DOHH2 (cell line): ENCODE results near the gene MAGI1.

Source experiments
- H3F3A ChIP-seq: fragments of 200-600 bp; sonication (generic), shearing (Covaris generic); 2 replicates; pipeline ENCODE4 v1.6.0; 2016; ENCODE audit warnings: antibody characterized with exemption, mild to moderate bottlenecking; ENCODE audit not compliant: control insufficient read depth, insufficient read depth
- H3K27ac ChIP-seq: fragments of 200-600 bp; sonication (generic); 2 replicates; pipeline ENCODE4 v1.5.1; 2014; ENCODE audit warnings: low read depth, mild to moderate bottlenecking, low read length, moderate library complexity
- H3K27me3 ChIP-seq: fragments of 200-600 bp; sonication (generic); 2 replicates; pipeline ENCODE4 v1.6.1; 2014; ENCODE audit warnings: mild to moderate bottlenecking, low read length, mixed read lengths; ENCODE audit not compliant: control insufficient read depth
- H3K36me3 ChIP-seq: fragments of 200-600 bp; sonication (generic); 2 replicates; pipeline ENCODE4 v1.6.1; 2014; ENCODE audit warnings: mild to moderate bottlenecking, low read length, moderate library complexity, mixed read lengths; ENCODE audit not compliant: control insufficient read depth
- H3K4me1 ChIP-seq: fragments of 200-600 bp; sonication (generic); 2 replicates; pipeline ENCODE4 v1.6.1; 2014; ENCODE audit warnings: mild to moderate bottlenecking, low read length, mixed read lengths; ENCODE audit not compliant: control insufficient read depth
- H3K4me2 ChIP-seq: fragments of 200-600 bp; sonication (generic); 2 replicates; pipeline ENCODE4 v1.6.0; 2014; ENCODE audit warnings: mild to moderate bottlenecking, low read length, moderate library complexity
- H3K4me3 ChIP-seq: fragments of 200-600 bp; sonication (generic); 2 replicates; pipeline ENCODE4 v1.5.1; 2014; ENCODE audit warnings: mild to moderate bottlenecking, low read length, mixed read lengths
- H3K79me2 ChIP-seq: fragments of 200-600 bp; sonication (generic); 2 replicates; pipeline ENCODE4 v1.6.1; 2014; ENCODE audit warnings: mild to moderate bottlenecking, low read length, mixed read lengths; ENCODE audit not compliant: control insufficient read depth
- H3K9me2 ChIP-seq: fragments of 200-600 bp; sonication (generic); replicated peaks from 2 replicates; pipeline ENCODE4 v1.6.1; 2014; ENCODE audit warnings: mild to moderate bottlenecking, low read length, mixed read lengths; ENCODE audit not compliant: control insufficient read depth
- H3K9me3 ChIP-seq: fragments of 200-600 bp; sonication (generic); 2 replicates; pipeline ENCODE4 v1.6.1; 2014; ENCODE audit warnings: antibody characterized with exemption, low read length, mixed read lengths; ENCODE audit not compliant: control insufficient read depth, insufficient read depth
- H4K20me1 ChIP-seq: fragments of 200-600 bp; sonication (generic); 2 replicates; pipeline ENCODE4 v1.6.0; 2014; ENCODE audit warnings: low read depth, mild to moderate bottlenecking, antibody characterized with exemption, low read length, moderate library complexity; ENCODE audit not compliant: control insufficient read depth, insufficient read depth
- EZH2phosphoT487 ChIP-seq: fragments of 200-600 bp; sonication (generic); IDR thresholded peaks from 2 replicates; pipeline ENCODE4 v1.6.1; 2017; ENCODE audit warnings: borderline replicate concordance, mild to moderate bottlenecking, antibody characterized with exemption, low read length, moderate library complexity, mixed read lengths
- TF ChIP-seq, protein P1 (sequence below): fragments of 200-600 bp; sonication (generic); IDR thresholded peaks from one replicate; pipeline ENCODE4 v1.5.1; 2014; ENCODE audit warnings: antibody characterized with exemption, mild to moderate bottlenecking, low read depth, low read length; ENCODE audit not compliant: poor library complexity, severe bottlenecking

The MAGI1 gene

DNA sequence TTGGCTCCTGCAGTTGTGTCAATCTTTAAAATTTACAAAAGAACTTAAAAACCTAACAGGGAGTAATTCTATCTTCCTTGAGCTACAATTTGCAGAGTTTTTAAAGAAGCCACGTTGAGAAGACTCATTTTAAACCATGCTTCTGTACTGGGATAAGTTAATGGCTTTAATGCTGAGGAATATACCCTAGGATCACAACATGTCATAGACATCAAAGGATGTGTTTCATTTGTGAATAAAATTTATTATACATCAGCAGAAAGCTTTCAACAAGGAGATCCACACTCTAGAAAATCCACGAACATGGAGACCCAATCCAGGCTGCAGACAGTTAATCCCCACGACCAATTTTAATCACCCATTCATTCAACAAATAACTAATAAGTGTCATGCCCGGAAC lies 297.2 kb downstream of the MAGI1 start:
- Histone ChIP-seq H3K36me3 (no peaks in the 10 kb centered on the region), H3K9me3 (no peaks in the 10 kb centered on the region), H4K20me1 (no peaks in the 10 kb centered on the region), H3K27me3 (no peaks in the 10 kb centered on the region), H3F3A (no peaks in the 10 kb centered on the region), H3K9me2 (no peaks in the 10 kb centered on the region), H3K4me3 (no peak overlapping the region), H3K4me2 (no peak overlapping the region), H3K4me1 (no peaks in the 10 kb centered on the region), H3K27ac (no peak overlapping the region), H3K79me2 (no peaks in the 10 kb centered on the region)
- TF ChIP-seq, protein P1, sequence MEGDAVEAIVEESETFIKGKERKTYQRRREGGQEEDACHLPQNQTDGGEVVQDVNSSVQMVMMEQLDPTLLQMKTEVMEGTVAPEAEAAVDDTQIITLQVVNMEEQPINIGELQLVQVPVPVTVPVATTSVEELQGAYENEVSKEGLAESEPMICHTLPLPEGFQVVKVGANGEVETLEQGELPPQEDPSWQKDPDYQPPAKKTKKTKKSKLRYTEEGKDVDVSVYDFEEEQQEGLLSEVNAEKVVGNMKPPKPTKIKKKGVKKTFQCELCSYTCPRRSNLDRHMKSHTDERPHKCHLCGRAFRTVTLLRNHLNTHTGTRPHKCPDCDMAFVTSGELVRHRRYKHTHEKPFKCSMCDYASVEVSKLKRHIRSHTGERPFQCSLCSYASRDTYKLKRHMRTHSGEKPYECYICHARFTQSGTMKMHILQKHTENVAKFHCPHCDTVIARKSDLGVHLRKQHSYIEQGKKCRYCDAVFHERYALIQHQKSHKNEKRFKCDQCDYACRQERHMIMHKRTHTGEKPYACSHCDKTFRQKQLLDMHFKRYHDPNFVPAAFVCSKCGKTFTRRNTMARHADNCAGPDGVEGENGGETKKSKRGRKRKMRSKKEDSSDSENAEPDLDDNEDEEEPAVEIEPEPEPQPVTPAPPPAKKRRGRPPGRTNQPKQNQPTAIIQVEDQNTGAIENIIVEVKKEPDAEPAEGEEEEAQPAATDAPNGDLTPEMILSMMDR = no peak
- no peak for TF ChIP-seq EZH2phosphoT487

GRCh38 chr3:65739901-65740541 lies 298.7 kb downstream of the MAGI1 start:
- Histone ChIP-seq H3K79me2 (no peaks in the 10 kb centered on the region), H3K4me3 (no peak overlapping the region), H3F3A (no peaks in the 10 kb centered on the region), H3K27me3 (no peaks in the 10 kb centered on the region), H3K9me2 (no peaks in the 10 kb centered on the region), H3K36me3 (no peaks in the 10 kb centered on the region), H3K4me2 (no peak overlapping the region), H4K20me1 (no peaks in the 10 kb centered on the region), H3K27ac (no peak overlapping the region), H3K9me3 (no peaks in the 10 kb centered on the region), H3K4me1 (no peaks in the 10 kb centered on the region)
- TF ChIP-seq, protein P1 = no peak
- TF ChIP-seq EZH2phosphoT487 = no peak

DNA sequence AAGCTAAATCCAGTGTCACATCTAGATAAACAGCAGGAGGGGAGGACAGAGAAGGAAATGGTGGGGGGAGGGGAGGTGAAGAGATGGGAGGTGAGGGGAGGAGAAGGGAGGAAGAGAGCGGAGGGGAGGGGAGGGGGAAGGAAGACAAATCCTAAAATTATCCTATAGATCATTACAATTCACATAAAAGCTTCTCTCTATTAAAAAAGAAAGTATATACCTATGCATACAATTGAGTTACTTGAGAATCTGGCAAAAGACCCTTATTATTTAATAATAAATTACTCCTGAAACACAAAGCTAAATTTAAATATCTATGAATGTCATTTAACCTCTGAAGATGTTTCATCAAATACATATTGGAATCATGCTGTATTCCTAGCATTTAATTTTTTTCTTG lies 303.9 kb downstream of the MAGI1 start:
- Histone ChIP-seq H3K9me2 (no peaks in the 10 kb centered on the region), H3K9me3 (no peaks in the 10 kb centered on the region), H3K4me1 (no peaks in the 10 kb centered on the region), H4K20me1 (no peaks in the 10 kb centered on the region), H3K27ac (no peak overlapping the region), H3K79me2 (no peaks in the 10 kb centered on the region), H3K27me3 (no peaks in the 10 kb centered on the region), H3K4me2 (no peak overlapping the region), H3F3A (no peaks in the 10 kb centered on the region), H3K4me3 (no peak overlapping the region), H3K36me3 (no peaks in the 10 kb centered on the region)
- TF ChIP-seq EZH2phosphoT487 = no peak
- TF ChIP-seq, protein P1 = no peak
